Ammon's horn (tissue), 1 donor: ENCODE measurements around the gene SCFD1.
"Not testable (repeated sequence)": the region's sequence is repeated elsewhere in the genome, so short reads cannot be mapped to it uniquely, and the experiment has no call there.

Experiments used
- DNase-seq: peaks from one replicate; pipeline ENCODE4 v3.0.0-alpha.2; 2016; ENCODE audit warnings: low spot score

The SCFD1 gene

GRCh38 chr14:30610787-30611343 is 11.3 kb upstream of the SCFD1 start:
- peak; percentile 54 for DNase-seq

DNA sequence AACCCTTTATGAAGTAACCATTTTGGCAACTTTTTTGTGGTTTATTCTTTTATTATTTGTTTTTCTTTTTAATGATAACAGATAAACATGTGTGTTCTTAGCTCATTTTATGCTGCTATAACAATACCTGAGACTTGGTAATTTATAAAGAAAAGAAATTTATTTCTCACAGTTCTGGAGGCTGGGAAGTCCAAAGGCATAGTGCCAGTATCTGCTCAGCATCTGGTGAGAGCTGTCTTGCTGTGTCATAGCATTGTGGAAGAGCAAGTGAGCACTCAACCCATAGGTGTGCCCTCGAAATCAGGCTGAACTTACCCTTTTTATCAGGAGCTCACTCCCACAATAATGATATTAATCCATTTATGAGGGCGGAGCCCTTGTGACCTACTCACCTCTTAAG is 8.0 kb upstream of the SCFD1 start:
- DNase-seq: no peak

GRCh38 chr14:30620178-30620577 is 1.9 kb upstream of the SCFD1 start:
- DNase-seq: no peak

DNA sequence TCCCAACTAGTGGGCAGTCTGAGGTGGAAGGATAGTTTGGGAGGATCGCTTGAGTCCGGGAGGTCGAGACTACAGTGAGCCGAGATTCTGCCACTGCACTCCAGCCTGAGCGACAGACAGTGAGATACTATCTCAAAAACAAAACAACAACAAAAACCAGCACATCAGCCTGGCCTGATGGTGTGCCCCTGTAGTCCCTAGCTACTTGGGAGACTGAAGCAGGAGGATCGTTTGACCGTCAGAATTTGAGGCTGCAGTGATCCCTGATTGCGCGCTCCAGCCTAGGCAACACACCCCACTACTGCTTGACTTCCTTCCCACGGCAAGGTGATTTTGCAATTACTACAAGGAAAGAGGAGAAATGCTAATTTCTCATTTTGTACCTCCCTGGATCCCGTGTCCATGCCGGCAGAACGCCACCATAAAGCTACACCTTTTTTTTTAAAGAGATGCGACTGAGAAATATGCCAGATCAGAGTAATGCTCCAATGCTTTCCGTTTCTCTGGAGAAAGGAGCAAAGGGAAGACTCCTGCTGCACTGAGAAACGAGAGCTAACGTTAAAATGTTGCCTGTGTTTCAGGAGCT is 672 bp upstream of the SCFD1 start:
- DNase-seq: peak; percentile 38

DNA sequence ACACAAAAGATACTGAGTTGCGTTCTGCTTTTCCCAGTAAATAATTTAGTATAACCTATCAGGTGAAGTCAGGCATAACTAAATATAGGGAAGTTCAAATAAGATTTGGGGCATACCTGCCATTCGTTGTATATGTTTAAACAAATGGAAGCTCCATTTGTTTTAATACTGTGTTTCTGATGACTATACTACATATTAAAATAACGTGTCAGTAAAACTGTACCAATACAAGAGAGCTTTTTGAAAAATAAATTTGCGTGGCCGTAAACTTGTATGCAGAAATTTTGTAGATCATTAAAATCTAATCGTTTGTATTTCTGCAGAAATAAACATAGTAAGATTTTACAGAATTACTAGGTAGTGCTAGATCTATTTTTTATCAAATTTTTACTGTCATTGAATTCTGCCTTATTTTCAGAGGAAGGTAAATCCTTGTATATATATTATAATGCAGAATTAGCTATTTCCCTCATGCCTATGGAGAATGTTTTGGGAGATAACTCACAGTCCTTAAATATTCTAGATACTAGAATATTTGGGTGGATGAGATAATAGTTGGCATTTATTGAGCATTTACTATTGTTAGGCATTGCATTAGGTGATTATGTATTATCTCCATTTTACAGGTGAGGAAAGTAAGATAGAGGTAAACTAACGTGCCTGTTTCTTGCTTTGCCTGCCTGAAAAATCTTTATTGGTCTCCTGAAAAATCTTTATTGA is 1.5 kb downstream of the SCFD1 start:
- DNase-seq: no peak

- DNase-seq: no peak
Measured at GRCh38 chr14:30624132-30624423, 2.0 kb downstream of the SCFD1 start.

- no peak for DNase-seq
Measured at GRCh38 chr14:30625533-30625932, 3.4 kb downstream of the SCFD1 start.

GRCh38 chr14:30629432-30629831 is 7.3 kb downstream of the SCFD1 start:
- DNase-seq: not testable (repeated sequence)

DNA sequence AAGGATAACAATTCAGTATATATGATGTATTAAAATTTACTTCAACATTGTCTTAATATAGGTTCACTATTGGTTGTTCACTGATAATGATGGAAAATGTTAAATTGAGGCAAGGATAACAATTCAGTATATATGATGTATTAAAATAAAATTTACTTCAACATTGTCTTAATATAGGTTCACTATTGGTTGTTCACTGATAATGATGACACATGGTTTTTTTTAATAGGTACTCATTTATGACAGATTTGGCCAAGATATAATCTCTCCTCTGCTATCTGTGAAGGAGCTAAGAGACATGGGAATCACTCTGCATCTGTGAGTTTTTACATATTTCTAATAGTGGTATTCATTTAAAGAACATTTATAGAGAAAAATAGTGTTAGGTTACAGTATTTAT is 8.1 kb downstream of the SCFD1 start:
- no peak for DNase-seq

GRCh38 chr14:30632730-30633129 is 10.6 kb downstream of the SCFD1 start:
- DNase-seq: no peak

GRCh38 chr14:30638926-30639325 is 16.8 kb downstream of the SCFD1 start:
- DNase-seq: no peak

GRCh38 chr14:30641207-30641606 is 19.1 kb downstream of the SCFD1 start:
- DNase-seq: no peak

DNA sequence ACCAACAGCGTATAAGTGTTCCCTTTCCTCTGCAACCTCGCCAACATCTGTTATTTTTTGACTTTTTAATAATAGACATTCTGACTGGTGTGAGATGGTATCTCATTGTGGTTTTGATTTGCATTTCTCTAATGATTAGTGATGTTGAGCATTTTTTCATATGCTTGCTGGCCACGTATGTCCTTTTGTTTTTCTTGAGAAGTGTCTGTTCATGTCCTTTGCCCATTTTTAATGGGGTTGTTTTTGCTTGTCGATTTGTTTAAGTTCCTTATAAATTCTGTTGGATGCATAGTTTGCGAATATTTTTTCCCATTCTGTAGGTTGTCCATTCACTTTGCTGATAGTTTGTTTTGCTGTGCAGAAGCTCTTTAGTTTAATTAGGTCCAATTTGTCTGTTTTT is 22.3 kb downstream of the SCFD1 start:
- not testable (repeated sequence) for DNase-seq

GRCh38 chr14:30645600-30645999 is 23.5 kb downstream of the SCFD1 start:
- DNase-seq: no peak

- no peak for DNase-seq
Measured at GRCh38 chr14:30648471-30648870, 26.4 kb downstream of the SCFD1 start.

- no peak for DNase-seq
Measured at GRCh38 chr14:30651937-30652336, 29.8 kb downstream of the SCFD1 start.

GRCh38 chr14:30655124-30655523 is 33.0 kb downstream of the SCFD1 start:
- DNase-seq: no peak

DNA sequence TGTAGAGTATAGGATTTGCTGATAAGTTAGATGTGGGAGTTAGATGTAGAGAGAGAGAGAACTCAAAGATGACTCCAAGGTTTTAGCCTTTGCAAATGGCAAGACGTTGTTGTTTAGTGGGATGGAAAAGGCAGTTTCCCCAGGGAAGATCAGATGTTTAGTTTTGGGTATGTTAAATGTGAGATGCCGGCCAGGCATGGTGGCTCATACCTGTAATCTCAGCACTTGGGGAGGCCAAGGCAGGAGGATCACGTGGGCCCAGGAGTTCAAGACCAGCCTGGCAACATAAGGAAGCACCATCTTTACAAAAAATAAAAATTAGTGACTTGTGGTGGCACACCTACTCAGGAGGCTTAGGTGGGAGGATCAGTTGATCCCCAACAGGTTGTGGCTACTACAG is 33.5 kb downstream of the SCFD1 start:
- no peak for DNase-seq

GRCh38 chr14:30656190-30656632 is 34.1 kb downstream of the SCFD1 start:
- DNase-seq: peak; percentile 25

DNA sequence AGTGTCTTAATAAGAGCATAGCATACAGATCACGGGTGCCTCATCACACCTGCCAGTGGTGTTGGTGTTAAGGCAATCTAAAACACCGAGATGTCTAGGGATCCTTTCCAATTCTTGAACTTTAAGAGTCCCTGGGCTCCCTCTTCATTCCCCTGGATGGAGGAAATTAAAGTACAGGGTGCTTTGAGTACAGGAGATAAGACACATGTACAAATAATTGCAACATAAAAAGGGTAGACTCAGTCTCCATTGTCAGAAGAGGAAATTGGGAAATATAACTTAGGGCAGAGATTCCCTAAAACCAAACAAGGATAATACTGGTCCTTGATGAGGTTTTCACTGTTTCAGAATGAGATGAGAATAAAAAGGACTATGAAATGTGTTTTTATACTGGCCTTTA is 34.9 kb downstream of the SCFD1 start:
- no peak for DNase-seq

DNA sequence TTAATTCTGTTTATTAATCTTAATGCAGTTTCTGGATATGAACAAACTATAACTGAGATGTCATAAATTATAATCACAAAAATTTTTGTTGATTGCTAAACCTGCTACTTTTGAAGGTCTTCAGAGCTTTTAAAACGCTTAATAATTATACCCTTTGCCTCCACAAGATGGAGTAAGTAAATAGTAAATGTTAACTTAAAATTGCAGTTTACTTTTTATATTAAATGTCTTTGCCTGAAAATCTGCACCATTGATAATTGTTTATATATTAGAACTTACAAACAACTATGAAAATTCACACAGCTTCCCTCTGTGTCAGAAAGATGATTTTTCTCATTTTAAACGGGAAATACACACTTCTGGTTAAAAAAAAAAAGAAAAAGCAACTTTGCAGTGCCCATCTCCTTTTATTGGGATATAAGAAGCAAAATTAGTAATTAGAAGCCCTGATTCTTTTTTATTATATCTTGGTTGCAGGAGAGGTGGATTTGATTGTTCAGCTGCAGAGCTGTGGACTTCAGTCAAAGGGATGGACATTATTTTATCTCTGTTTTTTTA is 35.6 kb downstream of the SCFD1 start:
- DNase-seq: no peak

DNA sequence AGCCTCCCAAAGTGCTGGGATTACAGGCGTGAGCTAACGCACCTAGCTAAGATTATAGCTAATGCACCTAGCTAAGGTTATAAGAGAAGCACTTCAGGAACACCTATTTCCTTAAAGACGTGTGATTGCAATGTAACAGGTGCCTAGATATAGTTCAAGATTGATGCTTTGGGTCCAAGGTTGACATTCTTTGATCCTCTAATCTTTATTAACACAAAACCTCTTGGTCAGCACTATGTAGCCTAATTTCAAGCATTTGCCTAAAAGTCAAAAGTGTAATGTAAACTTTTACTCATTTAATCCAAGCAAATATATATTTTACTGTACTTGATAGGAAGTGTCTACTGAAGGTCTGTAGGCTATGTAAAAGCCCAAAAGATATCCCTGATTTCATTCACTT is 36.5 kb downstream of the SCFD1 start:
- no peak for DNase-seq

DNA sequence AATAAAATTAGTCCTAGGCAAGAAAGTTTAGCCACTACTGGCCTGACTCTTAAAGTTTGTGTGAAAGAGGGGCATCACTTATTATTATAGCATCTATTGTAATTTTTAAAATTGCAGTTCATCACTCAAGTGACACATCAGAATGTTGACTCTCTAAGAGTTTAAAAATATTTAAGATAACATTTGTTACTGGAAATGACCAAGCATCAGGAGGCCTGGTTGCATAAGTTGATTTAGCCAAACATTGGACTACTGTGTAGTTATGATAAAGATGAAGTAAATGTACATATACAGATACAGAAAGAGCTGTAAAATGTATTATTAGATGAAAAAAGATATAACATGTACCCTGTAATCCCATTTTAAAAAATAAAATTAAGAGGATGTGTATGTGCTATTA is 47.5 kb downstream of the SCFD1 start:
- DNase-seq: no peak

- no peak for DNase-seq
Measured at GRCh38 chr14:30673071-30673470, 51.0 kb downstream of the SCFD1 start.
